GM06990 (cell line): ENCODE data around the gene RAB9B.

ENCODE experiments used
- DNase-seq: peaks from one replicate; pipeline ENCODE4 v3.0.0-alpha.2; 2011; ENCODE audit not compliant: insufficient read length; ENCODE audit errors: extremely low read depth
- H3K27me3 ChIP-seq: replicated peaks from 2 replicates; pipeline ENCODE4 v1.6.0; 2011; ENCODE audit warnings: low read length; ENCODE audit not compliant: control insufficient read depth, insufficient read depth
- H3K36me3 ChIP-seq: 2 replicates; pipeline ENCODE4 v1.5.1; 2011; ENCODE audit warnings: low read length; ENCODE audit not compliant: control insufficient read depth, insufficient read depth
- H3K4me3 ChIP-seq: replicated peaks from 2 replicates; pipeline ENCODE4 v1.5.1; 2011; ENCODE audit warnings: low read depth, mild to moderate bottlenecking, control low read depth, low read length
- CTCF ChIP-seq: IDR thresholded peaks from 2 replicates; pipeline ENCODE4 v1.5.1; 2011; ENCODE audit warnings: low read length, control low read depth, mild to moderate bottlenecking, inconsistent platforms; ENCODE audit not compliant: insufficient read depth, poor library complexity, severe bottlenecking

Gene RAB9B

DNA sequence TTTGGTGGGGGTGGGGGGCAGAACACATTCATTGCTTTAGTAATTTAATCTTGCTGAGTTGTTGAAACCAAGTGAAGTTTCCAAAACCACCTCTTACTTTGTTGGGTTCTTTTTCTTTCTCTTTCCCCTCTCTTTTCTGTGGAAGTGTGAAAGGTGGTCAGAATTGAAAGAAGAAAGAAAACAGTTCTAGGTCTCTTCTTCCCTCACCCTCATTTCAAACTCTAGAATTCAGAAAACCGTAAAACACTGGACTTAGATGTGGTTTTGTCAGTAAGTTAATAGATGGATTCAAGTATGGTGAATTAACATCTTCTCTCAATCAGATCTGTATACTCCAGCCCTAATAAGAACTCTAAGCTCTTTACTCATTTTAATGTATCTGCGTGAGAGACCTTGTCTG lies 31.7 kb downstream of the RAB9B start:
- no peak for DNase-seq
- no peak for TF ChIP-seq CTCF
- Histone ChIP-seq H3K4me3 (no peak overlapping the region), H3K27me3 (no peaks in the 10 kb centered on the region), H3K36me3 (no peaks in the 10 kb centered on the region)

DNA sequence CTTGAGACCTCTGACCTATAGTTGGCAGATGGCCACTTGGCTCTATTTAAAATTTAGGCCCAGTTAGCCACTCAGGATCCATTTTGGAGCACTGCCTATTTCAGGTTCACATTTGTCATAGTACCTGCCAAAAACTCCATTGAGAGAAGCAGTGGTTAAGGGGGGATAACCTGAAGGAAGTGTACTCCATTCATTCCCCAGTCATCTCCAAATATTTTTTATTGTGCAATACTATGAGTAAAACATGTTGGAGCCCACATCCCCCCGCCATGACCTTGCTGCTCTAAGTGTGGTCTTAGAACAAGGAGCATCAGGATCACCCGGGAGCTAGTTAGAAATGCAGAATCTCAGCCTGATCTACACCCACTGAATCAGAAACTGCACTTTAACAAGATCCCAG lies 34.4 kb downstream of the RAB9B start:
- DNase-seq, result no peak
- no peak for TF ChIP-seq CTCF
- Histone ChIP-seq H3K27me3 (no peaks in the 10 kb centered on the region), H3K4me3 (no peak overlapping the region), H3K36me3 (no peaks in the 10 kb centered on the region)

GRCh38 chrX:103794119-103794518 lies 37.9 kb downstream of the RAB9B start:
- H3K4me3 ChIP-seq, result no peak overlapping the region
- H3K36me3 ChIP-seq, result no peaks in the 10 kb centered on the region
- DNase-seq, result no peak
- H3K27me3 ChIP-seq, result no peaks in the 10 kb centered on the region
- TF ChIP-seq CTCF, result no peak

DNA sequence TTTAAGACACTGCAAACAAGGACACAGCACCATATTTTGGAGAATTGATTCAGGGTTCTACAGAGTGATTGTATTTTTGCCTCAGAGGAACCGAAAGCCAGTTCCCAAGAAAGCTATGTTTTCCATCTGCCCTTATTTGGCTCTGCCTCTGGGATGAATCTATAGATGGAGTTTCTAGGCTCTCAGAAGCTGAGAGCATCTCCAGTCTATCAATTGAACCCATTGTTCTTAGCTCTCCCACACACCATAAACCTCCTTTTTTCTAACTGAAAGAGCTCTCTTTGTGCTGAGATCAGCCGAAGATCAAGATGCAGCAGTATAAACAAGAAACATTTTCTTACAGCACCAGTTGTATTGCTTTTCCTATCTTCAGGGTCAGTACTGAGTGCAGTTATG lies 38.5 kb downstream of the RAB9B start:
- no peak for TF ChIP-seq CTCF
- DNase-seq, result no peak
- no peaks in the 10 kb centered on the region for H3K27me3 ChIP-seq
- no peak overlapping the region for H3K4me3 ChIP-seq
- no peaks in the 10 kb centered on the region for H3K36me3 ChIP-seq

- no peak for TF ChIP-seq CTCF
- DNase-seq, result no peak
- H3K4me3 ChIP-seq, result no peak overlapping the region
- H3K36me3 ChIP-seq, result no peaks in the 10 kb centered on the region
- no peaks in the 10 kb centered on the region for H3K27me3 ChIP-seq
Measured at GRCh38 chrX:103792916-103793544, 39.0 kb downstream of the RAB9B start.

GRCh38 chrX:103791826-103792485 lies 40.1 kb downstream of the RAB9B start:
- Histone ChIP-seq H3K27me3 (no peaks in the 10 kb centered on the region), H3K4me3 (no peak overlapping the region), H3K36me3 (no peaks in the 10 kb centered on the region)
- no peak for TF ChIP-seq CTCF
- DNase-seq, result no peak
